ENCODE measurements around the gene DBN1.

The DBN1 gene

GRCh38 chr5:177504086-177505056, 30.9 kb upstream of the DBN1 start:
- DNase-seq (ENCODE audit: low read depth) = no peak

GRCh38 chr5:177503351-177504085, 30.1 kb upstream of the DBN1 start:
- no peak for DNase-seq (ENCODE audit: low read depth)

GRCh38 chr5:177502886-177503285, 29.5 kb upstream of the DBN1 start:
- no peak for DNase-seq (ENCODE audit: low read depth)

GRCh38 chr5:177501874-177502678, 28.6 kb upstream of the DBN1 start:
- no peak for DNase-seq (ENCODE audit: low read depth)

GRCh38 chr5:177500685-177501522, 27.5 kb upstream of the DBN1 start:
- DNase-seq (ENCODE audit: low read depth) = no peak

- DNase-seq (ENCODE audit: low read depth) = no peak
These were observed 26.4 kb upstream of the DBN1 start for GRCh38 chr5:177499842-177500241.

- DNase-seq (ENCODE audit: low read depth) = no peak
These were observed 24.8 kb upstream of the DBN1 start for GRCh38 chr5:177498013-177498787.

GRCh38 chr5:177497292-177498012, 24.0 kb upstream of the DBN1 start, which contains the start of gene PDLIM7:
Gene PDLIM7 (minus strand): TSS chr5:177497604. CDS start chr5:177496512, 1,092 bp downstream.
- peak; percentile 92 for DNase-seq (ENCODE audit: low read depth)

GRCh38 chr5:177496727-177497291, 23.4 kb upstream of the DBN1 start:
- DNase-seq (ENCODE audit: low read depth) = no peak

- no peak for DNase-seq (ENCODE audit: low read depth)
These were observed 22.8 kb upstream of the DBN1 start for GRCh38 chr5:177496070-177496726.

GRCh38 chr5:177495243-177496060, 22.0 kb upstream of the DBN1 start:
- no peak for DNase-seq (ENCODE audit: low read depth)

GRCh38 chr5:177494346-177495195, 21.1 kb upstream of the DBN1 start:
- no peak for DNase-seq (ENCODE audit: low read depth)

- DNase-seq (ENCODE audit: low read depth) = no peak
These were observed 20.4 kb upstream of the DBN1 start for GRCh38 chr5:177493795-177494345.

- DNase-seq (ENCODE audit: low read depth) = no peak
These were observed 19.4 kb upstream of the DBN1 start for GRCh38 chr5:177492841-177493240.

- DNase-seq (ENCODE audit: low read depth) = no peak
These were observed 18.7 kb upstream of the DBN1 start for GRCh38 chr5:177491983-177492746.

GRCh38 chr5:177491429-177491945, 18.1 kb upstream of the DBN1 start:
- DNase-seq (ENCODE audit: low read depth) = no peak

All from CMK (cell line).